Muscle layer of colon (tissue), 2 donors: ENCODE measurements around the gene DNALI1.
A peak's percentile ranks its signal among the peaks of the same experiment; 100 is the strongest.

Experiments
- H3K27ac ChIP-seq: one replicate; pipeline ENCODE4 v1.7.0; 2013; ENCODE audit warnings: low read depth, mild to moderate bottlenecking, low read length, moderate library complexity
- H3K27me3 ChIP-seq, 2 donors: one replicate each; pipeline ENCODE4 v1.7.0; 2013; ENCODE audit warnings: low read length in 2 of 2, mild to moderate bottlenecking in 2 of 2; ENCODE audit not compliant: insufficient read depth in 2 of 2, control insufficient read depth in 1 of 2
- H3K36me3 ChIP-seq: one replicate; pipeline ENCODE4 v1.7.0; 2013; ENCODE audit warnings: mild to moderate bottlenecking, low read length; ENCODE audit not compliant: insufficient read depth
- H3K4me1 ChIP-seq: one replicate; pipeline ENCODE4 v1.7.0; 2013; ENCODE audit warnings: mild to moderate bottlenecking, low read length; ENCODE audit not compliant: insufficient read depth
- H3K4me3 ChIP-seq, 2 donors: one replicate each; pipeline ENCODE4 v1.7.0; 2013; ENCODE audit warnings: low read length in 2 of 2, low read depth in 1 of 2, mild to moderate bottlenecking in 1 of 2, moderate library complexity in 1 of 2
- H3K9ac ChIP-seq: one replicate; pipeline ENCODE4 v1.7.0; 2013; ENCODE audit warnings: low read length
- H3K9me3 ChIP-seq: one replicate; pipeline ENCODE4 v1.7.0; 2013; ENCODE audit warnings: mild to moderate bottlenecking, low read length
- donor health status: abdominal sarcoma.
- donor health status: Adenocarcinoma of cecum.

DNALI1 gene

GRCh38 chr1:37606481-37607263 lies 49.9 kb downstream of the DNALI1 start:
- Histone ChIP-seq H3K27ac (no peak overlapping the region), H3K36me3 (no peaks in the 10 kb centered on the region), H3K9me3 (no peaks in the 10 kb centered on the region), H3K4me3 (peak overlapping the region in 1 of 2 donors; percentile 17), H3K27me3 (no peaks in the 10 kb centered on the region), H3K4me1 (peaks cover 44% of the 10 kb centered on the region), H3K9ac (no peak overlapping the region)

- no peaks in the 10 kb centered on the region for H3K27me3 ChIP-seq
- no peak overlapping the region for H3K4me3 ChIP-seq
- no peak overlapping the region for H3K9ac ChIP-seq
- H3K36me3 ChIP-seq: no peaks in the 10 kb centered on the region
- H3K4me1 ChIP-seq: peaks cover 39% of the 10 kb centered on the region
- H3K27ac ChIP-seq: no peak overlapping the region
- no peaks in the 10 kb centered on the region for H3K9me3 ChIP-seq
These were observed 52.3 kb downstream of the DNALI1 start for GRCh38 chr1:37609002-37609401.

- no peak overlapping the region for H3K9ac ChIP-seq
- H3K27me3 ChIP-seq: no peaks in the 10 kb centered on the region
- no peak overlapping the region for H3K27ac ChIP-seq
- no peak overlapping the region for H3K4me3 ChIP-seq
- H3K36me3 ChIP-seq: no peaks in the 10 kb centered on the region
- peaks cover 34% of the 10 kb centered on the region for H3K4me1 ChIP-seq
- H3K9me3 ChIP-seq: no peaks in the 10 kb centered on the region
These were observed 53.3 kb downstream of the DNALI1 start for GRCh38 chr1:37609994-37610393.

- no peaks in the 10 kb centered on the region for H3K9me3 ChIP-seq
These were observed 55.4 kb downstream of the DNALI1 start for GRCh38 chr1:37612186-37612585.

GRCh38 chr1:37614105-37614504 lies 57.4 kb downstream of the DNALI1 start:
- Histone ChIP-seq H3K9me3 (no peaks in the 10 kb centered on the region), H3K36me3 (no peaks in the 10 kb centered on the region), H3K27ac (no peak overlapping the region), H3K27me3 (peaks cover 0 to 15% of the 10 kb centered on the region in 2 donors), H3K4me1 (peaks cover 7% of the 10 kb centered on the region), H3K9ac (no peak overlapping the region), H3K4me3 (no peak overlapping the region)

More at GRCh38 chr1:37612186-37612585, 55.4 kb downstream of the DNALI1 start:
- Histone ChIP-seq H3K4me3 (no peak overlapping the region), H3K27ac (no peak overlapping the region), H3K27me3 (peaks cover 0 to 15% of the 10 kb centered on the region in 2 donors), H3K4me1 (peaks cover 15% of the 10 kb centered on the region), H3K9ac (no peak overlapping the region), H3K36me3 (no peaks in the 10 kb centered on the region)

- Histone ChIP-seq H3K27me3 (peaks cover 0 to 15% of the 10 kb centered on the region in 2 donors), H3K4me3 (no peak overlapping the region), H3K4me1 (no peaks in the 10 kb centered on the region), H3K27ac (no peak overlapping the region), H3K9ac (no peak overlapping the region), H3K36me3 (no peaks in the 10 kb centered on the region), H3K9me3 (no peaks in the 10 kb centered on the region)
These were observed 59.6 kb downstream of the DNALI1 start for GRCh38 chr1:37616330-37616729.
